ENCODE measurements around the gene CMA1.

GRCh38 chr14:24506443-24506842 is 1.6 kb downstream of the CMA1 start:
- TF ChIP-seq POLR2A (IDR thresholded peaks at IDR 0.05; ENCODE audit: low read depth, low read length) (no peak), POLR2AphosphoS5 (IDR thresholded peaks at IDR 0.05; ENCODE audit: low read depth, low read length) (no peak), TAF1 (IDR thresholded peaks at IDR 0.05; ENCODE audit: low read depth, low read length) (no peak), SPI1 (IDR thresholded peaks at IDR 0.05; ENCODE audit: low read depth, low read length) (no peak), PAX5 (IDR thresholded peaks at IDR 0.05; ENCODE audit: insufficient read depth, low read length, severe bottlenecking) (no peak)
